Stimulated activated CD8-positive, alpha-beta memory T cell treated with anti-CD3 and anti-CD28 coated beads, Interleukin-7, amount 100 ng/mL, for 24 hours (primary cell): ENCODE data around the gene ARVCF.

Experiments used
- DNase-seq: peaks from one replicate; pipeline ENCODE4 v3.0.0-alpha.2; 2020; ENCODE audit warnings: low read depth

The ARVCF gene

DNA sequence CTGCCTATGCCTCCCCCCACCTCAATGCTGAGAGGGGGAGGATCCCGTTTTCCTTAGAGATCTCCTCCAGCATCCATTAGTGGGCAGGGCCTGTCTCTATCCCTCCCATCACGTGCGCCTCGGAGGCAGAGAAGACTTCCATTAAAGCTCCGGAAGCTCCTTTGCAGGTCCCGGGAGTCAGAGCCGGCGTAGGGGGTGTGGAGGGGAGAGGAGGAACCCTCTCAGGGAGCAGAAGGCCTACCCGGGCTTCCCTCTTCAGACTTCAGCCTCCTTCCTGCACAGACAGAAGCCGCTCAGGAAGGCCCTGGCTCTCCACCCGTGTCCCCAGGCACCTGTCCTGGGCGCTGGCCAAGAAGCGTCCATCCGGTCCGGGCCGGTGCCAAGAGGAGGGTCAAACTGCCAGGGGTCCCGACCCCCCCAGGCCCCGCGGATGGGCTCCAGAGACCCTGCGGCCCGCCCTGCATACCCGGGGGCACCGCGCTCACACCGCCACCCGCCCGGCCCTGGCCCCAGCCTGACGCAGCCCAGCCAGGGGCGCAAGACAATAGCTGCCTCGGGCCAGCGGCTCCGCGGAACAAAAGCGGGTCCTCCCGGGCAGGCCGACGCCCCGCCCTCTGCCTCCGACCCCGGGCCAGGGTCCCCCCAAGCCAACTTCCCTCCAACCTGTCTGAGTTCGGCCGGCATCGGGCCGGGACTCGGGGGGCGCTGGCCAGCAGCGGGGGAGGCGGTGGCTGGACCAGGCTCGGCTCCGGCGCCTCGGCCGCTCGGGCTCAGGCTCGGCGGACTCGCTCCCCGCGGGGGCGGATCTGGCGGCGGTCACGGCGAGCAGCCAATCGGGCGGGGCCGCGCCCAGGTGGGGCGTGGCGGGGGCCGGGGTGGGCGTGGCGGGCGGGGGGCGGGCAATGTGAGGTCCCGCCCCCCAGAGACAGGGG is 29.9 kb downstream of the ARVCF start:
- peak; percentile 23 for DNase-seq

DNA sequence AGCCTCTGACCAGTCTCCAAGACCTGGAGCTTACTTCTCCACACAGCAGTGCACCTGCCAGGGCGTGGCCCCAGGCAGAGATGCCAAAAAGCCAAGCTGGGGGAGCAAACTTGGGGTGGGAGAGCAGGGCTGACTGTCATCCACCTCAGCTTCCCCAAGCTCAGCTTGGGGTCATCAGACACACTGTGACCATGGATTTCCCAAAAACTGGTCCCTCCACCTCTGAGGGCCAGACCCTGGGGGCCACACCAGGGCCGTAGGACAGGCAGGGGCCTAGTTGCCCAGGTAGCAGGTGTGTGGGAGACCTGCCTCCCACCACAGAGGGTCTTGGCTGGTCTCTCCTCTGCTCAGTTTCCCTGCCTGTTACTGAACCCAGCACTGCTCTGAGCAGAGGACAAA is 30.6 kb downstream of the ARVCF start:
- DNase-seq, result no peak

DNA sequence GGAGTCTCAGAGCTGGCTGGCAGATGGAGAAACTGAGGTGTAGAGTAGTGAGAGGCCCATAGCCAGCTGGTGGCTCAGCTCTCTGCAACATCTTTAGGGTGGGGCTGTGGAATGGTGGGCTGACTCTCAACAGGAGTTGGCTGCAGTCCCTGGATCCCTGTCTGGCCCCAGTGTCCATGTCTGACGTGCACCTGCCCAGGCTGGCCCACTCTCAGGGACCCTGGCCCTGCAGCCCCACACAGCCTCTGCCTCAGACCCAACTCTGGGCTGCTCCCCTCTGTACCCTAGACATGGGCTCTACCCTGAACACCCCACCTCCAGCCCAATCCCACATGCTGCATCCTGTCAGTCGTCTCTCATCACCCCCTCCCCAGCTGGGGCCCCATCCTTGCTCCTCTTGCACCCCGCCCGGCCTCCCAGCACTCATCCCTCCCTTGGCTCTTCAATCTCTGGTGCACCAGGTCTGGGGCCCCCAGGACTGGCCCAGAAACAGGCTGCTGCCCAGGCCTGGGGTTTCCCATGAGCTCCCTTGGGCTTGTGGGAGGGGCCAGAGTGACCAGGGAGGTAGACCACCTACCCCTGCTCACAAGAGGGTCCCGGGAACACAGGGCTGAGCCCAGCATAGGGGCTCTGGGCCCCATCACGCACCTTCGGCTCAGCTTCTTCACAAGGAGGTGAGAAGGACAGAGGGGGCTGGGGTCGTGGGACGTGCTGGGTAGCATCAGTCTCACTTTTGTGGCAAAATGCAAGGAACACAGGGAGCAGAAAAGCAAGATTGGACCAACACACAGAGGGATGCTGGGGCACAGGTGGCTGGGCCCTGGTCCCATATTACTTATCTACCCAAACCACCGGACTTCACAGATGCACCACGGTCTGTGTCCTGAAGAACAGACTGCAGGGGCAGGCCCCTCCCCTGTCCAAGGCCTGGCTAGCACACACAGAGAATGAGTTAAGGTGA is 31.5 kb downstream of the ARVCF start:
- DNase-seq, result no peak

DNA sequence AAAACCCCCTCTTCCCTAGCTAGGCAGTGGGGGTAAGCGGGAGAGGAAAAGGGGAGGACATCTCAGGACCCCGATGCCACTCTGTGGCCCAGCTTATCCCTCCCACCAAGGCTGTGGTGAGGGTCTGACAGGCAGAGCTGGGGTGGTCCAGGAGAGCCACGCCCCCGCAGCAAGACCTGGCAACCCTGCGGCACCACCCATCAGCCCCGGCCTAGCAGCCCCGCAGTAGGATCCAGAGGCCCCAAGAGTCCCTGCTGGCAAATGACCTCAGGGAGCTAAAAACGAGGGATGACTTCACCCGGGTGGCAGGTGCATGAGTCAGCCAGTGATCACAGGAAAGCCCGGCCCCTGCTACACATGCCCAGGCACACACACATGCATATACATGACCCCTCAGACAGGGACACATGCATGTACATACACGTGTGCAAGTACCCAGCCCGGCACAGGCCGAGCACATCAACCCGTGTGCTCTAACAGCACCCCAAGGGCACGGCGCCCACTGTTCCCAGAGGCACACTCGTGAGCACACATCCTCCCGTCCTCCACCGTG is 32.3 kb downstream of the ARVCF start:
- no peak for DNase-seq

DNA sequence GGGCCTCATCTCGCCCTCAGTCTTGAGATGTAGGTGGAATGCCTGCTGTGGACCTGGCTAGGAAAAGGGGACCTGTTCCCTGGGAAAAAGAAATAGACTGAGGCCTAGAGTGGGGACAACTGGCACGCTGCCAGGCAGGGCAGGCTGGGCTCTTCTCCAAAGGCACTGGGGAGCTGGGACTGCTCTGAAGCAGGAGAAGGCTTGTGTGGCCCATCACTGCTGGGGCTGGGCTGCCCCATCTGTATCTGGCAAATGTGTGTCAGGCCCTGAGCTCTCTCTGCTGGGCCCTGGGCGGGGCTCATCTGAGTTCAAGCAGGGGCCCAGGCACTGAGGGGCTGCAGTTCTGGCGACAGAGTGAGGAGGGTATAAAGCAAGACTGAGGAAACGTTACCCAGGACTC is 32.9 kb downstream of the ARVCF start:
- no peak for DNase-seq

DNA sequence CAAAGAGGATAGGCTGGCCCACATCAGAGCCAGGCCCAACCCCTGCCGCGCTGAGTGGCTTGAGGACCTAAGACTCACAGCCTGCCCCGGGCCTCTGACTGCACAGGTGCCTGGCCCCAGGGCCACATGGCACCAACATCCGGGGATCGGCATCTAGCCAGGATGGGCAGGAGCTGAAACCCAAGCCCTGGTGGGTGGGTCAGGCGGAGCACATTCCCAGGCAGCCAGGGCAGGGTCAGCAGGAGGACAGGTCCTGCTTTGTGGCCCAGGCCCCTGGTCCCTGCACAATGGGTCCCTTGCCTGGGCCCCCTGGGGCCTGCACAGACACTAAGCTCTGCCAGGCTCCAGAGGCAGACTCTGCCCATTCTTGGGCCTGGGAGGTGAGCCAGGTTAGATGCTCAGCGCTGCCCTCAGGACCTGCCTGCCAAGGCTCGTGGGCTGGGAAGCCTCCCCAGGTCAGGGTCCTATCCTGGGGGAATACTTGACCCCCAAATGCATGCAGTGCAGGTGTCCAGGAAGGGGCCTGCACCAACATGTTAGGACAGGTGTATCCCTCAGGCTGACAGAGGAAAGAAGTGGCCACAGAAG is 33.5 kb downstream of the ARVCF start:
- DNase-seq, result no peak

DNA sequence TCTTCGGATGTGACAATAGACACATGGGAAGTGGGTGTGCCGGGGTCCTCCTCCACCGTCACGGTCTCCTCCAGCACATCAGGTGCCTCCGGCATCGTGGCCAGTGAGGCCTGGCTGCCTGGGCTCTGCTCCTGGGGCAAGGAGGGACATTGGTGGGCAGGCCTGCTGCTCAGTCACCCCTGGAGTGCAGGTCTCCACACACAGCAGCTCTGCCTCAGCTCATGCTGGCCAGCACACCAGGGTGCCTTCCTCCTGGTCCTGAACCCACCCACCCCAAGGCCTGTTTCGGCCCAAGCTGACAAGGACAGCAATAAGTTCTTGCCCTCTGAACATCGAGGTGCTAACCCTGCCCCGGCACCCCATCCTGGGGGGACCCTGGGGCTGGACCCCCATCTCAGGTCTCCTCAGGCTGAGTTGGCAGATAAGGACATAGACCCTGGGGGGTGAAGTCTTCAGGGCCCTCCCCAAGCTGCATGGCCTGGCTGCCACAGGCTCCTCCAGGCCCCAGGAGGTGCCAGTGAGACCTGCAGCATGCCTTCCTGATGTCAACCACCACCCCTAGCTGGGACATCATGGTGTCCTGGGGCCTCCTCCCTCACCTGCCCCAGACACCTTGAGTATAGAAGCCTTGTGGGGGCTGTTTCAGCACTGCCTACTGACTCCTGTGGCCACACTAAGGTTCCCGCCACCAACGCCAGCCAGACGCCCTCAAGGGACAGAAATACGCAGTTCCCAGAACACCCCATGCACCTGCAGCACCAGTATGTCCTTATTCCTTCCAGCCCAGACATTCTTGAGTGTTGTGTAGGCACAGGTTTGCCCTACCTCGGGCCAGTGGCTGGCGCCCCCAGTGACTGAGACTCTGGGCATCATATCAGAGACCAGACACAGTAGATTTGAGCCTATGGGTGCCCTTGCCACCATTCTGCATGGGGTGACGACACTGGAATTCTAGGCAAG is 34.4 kb downstream of the ARVCF start:
- DNase-seq, result no peak

DNA sequence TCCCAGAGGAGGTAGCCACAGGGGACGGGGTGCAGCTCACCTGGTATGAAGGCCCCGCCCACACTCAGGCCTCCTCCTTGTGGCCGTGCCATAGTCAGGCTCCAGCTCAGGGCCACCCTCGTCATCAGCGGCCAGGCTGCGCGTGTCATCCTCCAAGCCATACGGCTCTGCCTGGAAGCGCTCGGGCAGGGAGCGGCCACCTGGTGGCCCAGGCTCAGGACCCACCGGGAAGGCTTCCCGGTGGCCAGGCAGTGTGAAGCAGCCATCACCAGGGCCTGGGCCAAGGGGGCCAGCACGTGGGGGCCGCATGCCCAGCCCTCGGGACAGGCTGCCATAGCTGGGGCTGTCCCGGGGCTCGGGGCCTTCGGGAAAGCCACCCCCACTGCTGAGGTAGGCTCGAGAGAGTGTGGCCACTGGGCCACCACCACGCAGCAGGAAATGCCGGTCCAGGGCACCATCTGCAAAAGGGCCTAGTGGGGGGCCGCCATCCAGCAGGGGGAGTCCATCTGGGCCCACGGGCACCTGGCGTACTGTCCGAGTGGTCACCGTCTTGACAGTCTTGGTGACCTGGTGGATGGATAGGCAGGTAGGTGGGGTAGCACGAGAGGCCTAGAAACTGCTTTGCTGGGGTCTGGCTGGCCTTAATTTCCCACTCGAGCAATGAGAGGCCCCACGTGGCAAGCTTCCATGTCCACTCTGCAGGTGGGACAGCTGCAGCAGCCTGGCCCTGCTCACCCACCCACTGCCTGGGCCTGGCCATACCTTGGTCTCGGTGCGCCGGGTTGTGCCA is 35.3 kb downstream of the ARVCF start:
- DNase-seq, result no peak

DNA sequence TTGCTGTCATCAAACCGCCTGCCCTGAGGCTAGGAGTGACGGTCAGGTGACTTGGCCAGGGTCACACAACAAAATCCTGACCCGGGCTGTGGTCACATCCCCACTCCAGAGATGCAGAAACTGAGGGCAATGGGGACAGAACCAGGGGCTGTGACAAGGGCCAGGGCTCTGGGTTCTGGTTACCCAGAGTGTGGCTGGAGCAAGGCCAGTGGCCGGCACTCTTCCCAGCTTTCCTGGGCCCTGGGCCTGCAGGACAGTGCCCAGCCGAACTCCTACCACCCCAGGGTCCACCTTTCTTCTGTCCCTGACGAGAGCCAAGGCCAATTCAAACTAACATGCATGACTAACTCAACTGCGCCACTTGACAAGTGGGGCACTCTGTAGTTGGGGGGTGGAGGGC is 35.9 kb downstream of the ARVCF start:
- no peak for DNase-seq

DNA sequence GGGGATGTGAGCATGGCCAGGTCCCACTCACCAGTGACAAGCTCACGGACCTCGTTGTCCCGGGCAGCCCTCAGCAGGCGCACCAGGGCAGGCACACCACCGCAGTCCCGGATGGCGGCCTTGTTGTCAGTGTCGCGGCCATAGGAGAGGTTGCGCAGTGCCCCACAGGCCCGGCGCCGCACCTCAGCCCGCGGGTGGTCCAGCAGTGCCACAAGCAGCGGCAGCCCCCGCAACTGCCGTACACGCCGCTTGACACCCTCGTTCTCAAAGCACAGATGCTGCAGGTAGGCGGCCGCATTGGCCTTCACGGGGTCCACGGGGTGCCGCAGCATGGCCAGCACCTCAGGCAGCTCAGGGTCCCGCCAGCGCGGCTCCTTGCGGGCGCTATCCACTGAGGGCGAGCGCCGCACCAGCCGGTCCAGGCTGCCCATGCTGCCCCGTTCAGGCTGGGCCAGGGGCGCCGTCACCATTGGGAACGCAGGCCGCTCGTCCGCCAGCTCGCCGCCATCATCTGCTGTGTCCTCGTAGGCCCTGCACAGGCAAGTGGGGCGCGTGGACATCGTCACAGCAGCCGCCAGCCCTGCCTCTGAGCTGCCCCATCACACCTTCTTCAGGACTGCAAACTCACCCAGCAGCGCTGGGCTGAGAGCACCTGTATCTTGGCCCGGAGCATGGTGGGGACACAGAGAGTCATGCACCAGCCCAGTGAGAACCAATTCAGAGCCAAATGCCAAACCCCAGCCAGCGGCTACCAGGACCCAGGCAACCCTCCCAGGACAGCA is 36.7 kb downstream of the ARVCF start:
- no peak for DNase-seq

DNA sequence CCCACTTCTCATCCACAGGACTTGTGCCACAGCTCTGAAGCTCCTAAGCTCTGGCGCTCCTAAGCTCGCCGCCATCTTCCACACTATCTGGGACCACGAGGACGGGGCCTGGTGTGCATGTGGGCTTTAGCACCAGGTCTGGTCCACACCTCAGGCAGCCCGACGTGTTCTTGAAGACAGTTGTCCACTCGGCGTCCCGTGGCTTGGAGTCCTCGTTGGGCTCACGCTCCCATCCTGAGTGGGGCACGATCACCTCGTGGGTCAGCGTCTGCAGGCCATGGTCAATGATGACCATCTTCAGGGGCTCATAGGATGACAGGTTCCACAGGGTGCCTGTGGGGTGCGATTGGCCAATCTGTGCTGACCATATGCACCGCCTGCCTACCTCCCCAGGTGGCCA is 37.9 kb downstream of the ARVCF start:
- DNase-seq, result no peak

DNA sequence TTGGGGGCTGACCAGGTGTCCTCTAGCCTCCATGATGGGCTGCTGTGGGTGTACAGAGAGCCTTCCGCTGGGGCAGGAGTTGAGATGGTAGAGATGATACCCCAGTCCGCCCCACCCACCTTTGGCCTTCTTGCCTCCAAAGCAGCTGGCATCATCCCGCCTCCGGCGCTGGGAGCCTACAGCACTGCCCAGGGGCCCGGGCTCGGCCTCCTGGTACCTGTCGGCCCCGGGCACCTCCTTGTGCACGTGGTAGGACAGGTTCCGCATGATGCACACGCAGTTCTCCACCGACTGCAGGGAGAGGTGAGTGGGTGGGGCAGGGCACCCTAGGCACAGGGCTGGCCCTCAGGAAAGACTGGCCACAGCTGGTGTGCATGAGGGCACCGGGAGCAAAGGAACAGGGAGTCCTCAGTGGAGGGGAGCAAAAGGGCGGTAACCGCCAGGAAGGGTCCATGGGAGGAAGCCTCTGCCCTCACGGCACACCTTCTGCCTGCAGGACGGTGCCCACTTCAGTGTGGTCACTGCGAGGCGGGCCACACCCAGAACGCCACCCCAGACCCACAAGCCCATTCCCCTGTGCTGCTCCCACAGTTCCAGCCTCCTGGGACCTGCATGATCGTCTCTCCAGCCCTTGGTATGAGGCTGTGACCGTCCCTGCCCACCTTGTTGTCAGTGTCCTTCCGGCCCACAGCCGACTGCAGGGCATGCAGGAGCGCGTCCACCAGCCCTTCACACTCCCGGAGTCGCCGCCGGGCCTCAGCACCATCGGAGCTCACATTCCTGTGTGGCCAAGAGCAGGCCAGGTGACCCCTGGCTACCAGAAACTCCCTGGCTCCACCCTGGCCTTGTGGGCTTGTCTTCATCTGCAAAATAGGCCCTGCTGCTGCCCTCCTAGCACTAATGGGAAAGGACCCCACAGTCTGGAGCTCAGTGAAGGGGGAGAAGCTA is 39.1 kb downstream of the ARVCF start:
- no peak for DNase-seq

DNA sequence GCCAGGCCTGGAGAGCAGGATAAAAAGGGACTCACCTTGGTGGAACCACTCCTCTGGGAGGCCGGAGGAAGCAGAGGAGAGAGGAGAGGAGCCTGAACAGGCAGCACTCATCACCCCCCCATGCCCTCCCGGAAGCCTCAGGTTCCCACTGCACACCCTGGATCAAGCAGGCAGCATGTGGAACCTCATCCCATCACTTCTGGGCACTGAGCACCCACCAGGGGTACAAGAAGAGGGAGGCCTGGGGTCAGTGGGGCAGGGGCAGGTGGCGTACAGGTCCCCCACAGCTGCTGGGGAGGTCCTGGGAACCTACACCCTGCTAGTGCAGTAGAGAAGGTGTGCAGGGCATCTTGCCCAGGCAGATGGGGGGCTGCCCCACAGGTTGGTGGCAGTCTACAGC is 40.0 kb downstream of the ARVCF start:
- no peak for DNase-seq

DNA sequence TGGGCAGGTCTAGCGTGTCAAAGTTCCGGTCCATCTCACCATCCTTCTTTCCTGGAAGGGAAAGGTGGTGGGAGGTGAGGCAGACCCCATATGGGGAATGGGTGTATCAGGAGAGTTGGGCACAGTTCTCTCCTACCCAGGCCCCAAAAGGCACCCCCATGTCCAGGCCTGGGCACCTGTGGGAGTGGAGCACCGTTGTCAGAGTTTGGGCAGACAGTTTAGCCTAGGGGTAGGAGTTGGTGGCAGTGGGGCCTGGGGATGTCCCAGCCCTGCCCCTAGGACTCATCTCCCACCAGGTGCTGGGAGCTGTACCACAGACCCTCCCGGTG is 41.0 kb downstream of the ARVCF start:
- DNase-seq, result no peak

DNA sequence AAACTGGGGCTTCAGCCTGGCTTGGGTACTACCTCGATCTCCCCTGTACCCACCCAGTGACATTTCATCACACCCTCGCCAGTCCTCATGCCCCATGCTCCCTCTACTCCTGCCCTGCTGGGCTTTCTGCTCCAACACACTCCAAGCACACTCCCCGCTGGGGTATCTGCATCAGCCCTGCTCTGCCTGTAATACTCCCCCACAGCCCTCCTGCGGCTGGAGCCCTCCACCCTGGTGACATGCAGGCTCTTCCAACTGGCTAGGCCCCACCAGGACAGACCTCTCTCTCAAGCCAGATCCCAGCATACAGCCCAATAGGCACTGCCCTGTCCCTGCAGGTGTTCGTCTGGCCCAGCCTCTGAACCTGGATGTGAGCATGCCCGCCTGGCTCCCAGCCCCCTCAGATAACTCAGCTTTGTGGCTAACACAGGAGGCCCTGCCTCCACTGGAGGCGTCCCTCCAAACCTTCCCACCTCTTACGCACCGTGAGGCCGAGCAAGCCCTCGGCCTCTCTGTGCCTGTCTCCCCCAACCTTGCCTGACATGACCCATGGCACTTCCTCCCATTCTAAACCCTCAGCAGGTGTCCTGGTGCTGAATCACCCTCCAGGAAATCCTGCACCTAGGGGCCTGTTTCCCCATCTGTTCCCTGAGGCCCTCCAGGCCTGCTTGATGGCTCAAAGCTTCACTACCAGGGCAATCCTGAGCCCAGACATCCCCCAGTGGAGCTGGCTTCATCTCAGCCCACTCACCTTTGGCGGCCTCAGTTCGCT is 41.5 kb downstream of the ARVCF start:
- DNase-seq, result no peak

DNA sequence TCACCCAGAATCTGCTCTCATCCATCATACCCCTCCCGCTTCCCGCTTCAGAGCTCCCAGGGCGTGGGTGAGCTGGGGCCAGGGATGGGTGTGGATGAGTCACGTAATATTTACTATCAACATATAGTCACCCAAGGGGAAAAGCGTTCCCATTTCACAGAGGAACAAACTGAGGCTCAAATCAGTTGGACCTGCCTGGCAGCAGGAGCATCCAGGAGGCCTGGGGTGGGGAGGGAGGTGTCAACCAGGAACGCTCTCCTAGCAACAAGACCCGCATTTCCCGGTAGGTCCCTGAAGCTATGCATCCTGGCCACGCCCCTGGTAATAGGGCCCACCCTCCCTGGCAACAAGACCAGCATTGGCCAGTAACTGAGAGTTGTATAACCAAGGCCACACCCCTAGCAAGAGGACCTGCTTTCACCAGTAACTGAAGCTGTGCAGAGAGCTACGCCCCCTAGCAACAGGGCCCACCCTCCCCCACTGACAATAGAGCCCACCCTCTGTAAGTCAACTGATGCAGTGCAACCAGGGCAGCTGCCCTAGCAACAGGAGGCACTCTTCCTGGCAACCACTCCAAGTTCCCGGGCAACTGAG is 42.3 kb downstream of the ARVCF start:
- DNase-seq, result no peak

DNA sequence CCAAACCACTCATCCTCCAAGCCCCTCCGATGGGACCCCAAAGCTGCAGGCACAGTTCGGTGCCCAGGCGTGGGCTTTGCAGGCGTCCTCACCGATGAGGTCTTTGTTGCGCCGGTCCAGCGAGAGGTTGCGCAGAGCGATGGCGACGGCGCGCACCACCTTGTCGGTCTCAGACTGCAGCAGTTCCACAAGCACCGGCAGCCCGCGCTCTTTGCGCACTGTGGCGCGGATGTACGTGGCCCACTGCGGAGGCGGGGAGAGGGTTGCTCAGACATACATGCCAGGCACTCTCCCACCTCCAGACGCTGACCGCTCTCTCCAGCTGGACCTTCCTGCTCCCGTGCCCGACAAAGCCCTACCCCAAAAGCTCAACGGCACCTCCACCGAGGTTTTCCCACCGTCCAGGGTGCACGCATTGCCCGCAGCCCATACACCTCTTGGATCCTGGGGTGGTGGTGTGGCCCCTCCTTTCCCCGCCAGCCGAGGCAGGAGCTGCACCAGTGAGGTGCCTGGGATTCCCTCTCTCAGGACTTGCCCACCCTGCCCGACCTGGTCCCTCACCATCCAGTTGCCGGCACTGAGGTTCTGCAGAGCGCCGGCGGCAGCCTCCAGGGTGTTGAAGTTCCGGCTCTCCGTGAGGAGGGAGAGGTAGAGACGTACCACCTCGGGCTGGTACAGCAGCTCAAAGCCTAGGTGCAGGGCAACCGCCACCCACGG is 42.9 kb downstream of the ARVCF start:
- no peak for DNase-seq
